Right lobe of liver (tissue), 6 donors: Measurements from ENCODE around the gene ADGRV1. TPM values are rescaled to one million over a fixed set of nuclear protein-coding genes. Genes with fewer than 3 reads are reported as not detected.

Source experiments
- ATAC-seq, 4 donors: fragments of 200-7000 bp; cut with Tn5 transposase; one replicate each; pipeline ENCODE4 v1.9.1; 2020; ENCODE audit warnings: mild to moderate bottlenecking in 4 of 4, moderate library complexity in 4 of 4
- DNase-seq, 3 donors: peaks; one replicate each; pipeline ENCODE4 v3.0.0-alpha.2; 2020
- H3K27ac ChIP-seq, 3 donors: fragments of 200-600 bp; one replicate each; pipeline ENCODE4 v1.8.0; 2022
- H3K27me3 ChIP-seq, 2 donors: fragments of 200-600 bp; one replicate each; pipeline ENCODE4 v1.8.0; 2022
- H3K36me3 ChIP-seq, 4 donors: fragments of 200-600 bp; sonication (generic) in 1 of 4; one replicate each; pipeline versions ENCODE4 v1.5.1 to v1.8.0; 2017 to 2022; ENCODE audit warnings: control low read depth in 1 of 4
- H3K4me1 ChIP-seq, 4 donors: fragments of 200-600 bp; sonication (generic) in 1 of 4; one replicate each; pipeline versions ENCODE4 v1.5.1 to v1.8.0; 2017 to 2022; ENCODE audit warnings: control low read depth in 1 of 4
- H3K4me3 ChIP-seq, 3 donors: fragments of 200-600 bp; one replicate each; pipeline ENCODE4 v1.8.0; 2022
- H3K9me3 ChIP-seq, 4 donors: fragments of 200-600 bp; sonication (generic) in 1 of 4; one replicate each; pipeline versions ENCODE4 v1.5.1 to v1.8.0; 2017 to 2022; ENCODE audit warnings: control low read depth in 1 of 4
- POLR2A ChIP-seq: fragments of 450-650 bp; IDR thresholded peaks from one replicate; pipeline ENCODE4 v1.6.1; 2017; ENCODE audit warnings: antibody characterized with exemption, mild to moderate bottlenecking
- WGBS: methylation state at CpG from one replicate; pipeline ENCODE4 v1.1.6; 2018; ENCODE audit warnings: low coverage, low lambda C conversion rate; ENCODE audit not compliant: insufficient coverage; ENCODE audit errors: missing lambda C conversion rate; 5-methylcytosine and 5-hydroxymethylcytosine counted together
- intact Hi-C, 2 donors: fragments of 100-400 bp; cut with DNase I; formaldehyde crosslinking; loops; one replicate each; pipeline versions ENCODE4 v1.11.2 to v1.14.1; 2022
- total RNA-seq, 6 experiments: library from RNA; depleted of rRNA in 2 of 6; stranded (reverse); fragments of >200 nt in 2 of 6; fragmentation: NEBNext Ultra II Directional in 3 of 6; extraction: Animal tissue kit (Norgen Biotek cat#: 25700) in 3 of 6; gene quantifications; one replicate each; pipeline versions ENCODE4 v1.1.0 to v1.2.4, GENCODE V29; 2016 to 2023
- TF ChIP-seq, protein P1 (sequence below), 4 donors: fragments of 200-600 bp in 3 of 4; fragments of 450-650 bp in 1 of 4; IDR thresholded peaks; one replicate each; pipeline versions ENCODE4 v1.5.1 to v1.8.0; 2016 to 2022; ENCODE audit warnings: antibody characterized with exemption in 4 of 4, mild to moderate bottlenecking in 2 of 4
- donor health status: DM: no; HTN: yes; CAD: no.
- donor health status: DM: no; HTN: no; CAD: no.
- donor health status: DM: no; HTN: no; CAD: no.
- donor health status: DM: no; HTN: yes; CAD: no.
- donor health status: DM: no; HTN: yes; CAD: no.

ADGRV1 gene
- total RNA-seq, 6 experiments from 2014 or later = 4.5 to 15.9 (median 7.4) TPM

DNA sequence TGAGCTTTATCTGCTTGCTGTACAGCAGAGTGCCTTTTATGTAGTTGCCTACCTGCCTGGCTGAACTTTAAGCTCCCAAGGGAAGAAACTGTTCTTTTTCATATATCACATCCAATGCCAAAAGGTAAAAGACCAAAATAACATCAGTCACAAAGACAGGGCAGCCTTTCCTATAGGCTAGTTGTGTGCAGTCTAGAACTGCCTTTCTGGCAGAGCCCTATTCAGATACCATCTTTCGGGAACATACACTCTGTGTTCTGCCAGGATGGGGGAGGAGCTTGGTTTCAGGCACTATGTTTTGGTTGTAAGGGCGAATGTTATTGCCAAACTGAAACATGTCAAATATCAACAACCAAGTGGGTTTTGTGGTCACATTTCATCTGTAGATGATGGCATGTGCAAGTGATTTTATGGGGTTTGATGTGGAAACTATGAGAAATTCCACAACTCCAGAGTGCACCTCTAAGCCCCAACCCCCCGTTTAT, 314.5 kb downstream of the ADGRV1 start:
- Histone ChIP-seq H3K4me1 (peaks cover 0 to 81% (median 16%) of the 10 kb centered on the region in 4 donors), H3K27ac (peak overlapping the region; percentile 74 to 87 (median 75)), H3K4me3 (no peak overlapping the region), H3K27me3 (no peaks in the 10 kb centered on the region), H3K36me3 (no peaks in the 10 kb centered on the region), H3K9me3 (no peaks in the 10 kb centered on the region)
- peak; percentile 73 to 93 (median 85) for ATAC-seq
- TF ChIP-seq, protein P1, sequence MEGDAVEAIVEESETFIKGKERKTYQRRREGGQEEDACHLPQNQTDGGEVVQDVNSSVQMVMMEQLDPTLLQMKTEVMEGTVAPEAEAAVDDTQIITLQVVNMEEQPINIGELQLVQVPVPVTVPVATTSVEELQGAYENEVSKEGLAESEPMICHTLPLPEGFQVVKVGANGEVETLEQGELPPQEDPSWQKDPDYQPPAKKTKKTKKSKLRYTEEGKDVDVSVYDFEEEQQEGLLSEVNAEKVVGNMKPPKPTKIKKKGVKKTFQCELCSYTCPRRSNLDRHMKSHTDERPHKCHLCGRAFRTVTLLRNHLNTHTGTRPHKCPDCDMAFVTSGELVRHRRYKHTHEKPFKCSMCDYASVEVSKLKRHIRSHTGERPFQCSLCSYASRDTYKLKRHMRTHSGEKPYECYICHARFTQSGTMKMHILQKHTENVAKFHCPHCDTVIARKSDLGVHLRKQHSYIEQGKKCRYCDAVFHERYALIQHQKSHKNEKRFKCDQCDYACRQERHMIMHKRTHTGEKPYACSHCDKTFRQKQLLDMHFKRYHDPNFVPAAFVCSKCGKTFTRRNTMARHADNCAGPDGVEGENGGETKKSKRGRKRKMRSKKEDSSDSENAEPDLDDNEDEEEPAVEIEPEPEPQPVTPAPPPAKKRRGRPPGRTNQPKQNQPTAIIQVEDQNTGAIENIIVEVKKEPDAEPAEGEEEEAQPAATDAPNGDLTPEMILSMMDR (IDR thresholded peaks at IDR 0.05) = no peak
- no peak for TF ChIP-seq POLR2A
- peak; percentile 28 to 85 (median 61) for DNase-seq
- intact Hi-C loops = no loop called here
- 24% methylated on average over 3 of the region's 3 CpGs for WGBS

- peaks cover 0 to 74% (median 16%) of the 10 kb centered on the region in 4 donors for H3K4me1 ChIP-seq
Observed at GRCh38 chr5:90874066-90874465, 315.5 kb downstream of the ADGRV1 start.

DNA sequence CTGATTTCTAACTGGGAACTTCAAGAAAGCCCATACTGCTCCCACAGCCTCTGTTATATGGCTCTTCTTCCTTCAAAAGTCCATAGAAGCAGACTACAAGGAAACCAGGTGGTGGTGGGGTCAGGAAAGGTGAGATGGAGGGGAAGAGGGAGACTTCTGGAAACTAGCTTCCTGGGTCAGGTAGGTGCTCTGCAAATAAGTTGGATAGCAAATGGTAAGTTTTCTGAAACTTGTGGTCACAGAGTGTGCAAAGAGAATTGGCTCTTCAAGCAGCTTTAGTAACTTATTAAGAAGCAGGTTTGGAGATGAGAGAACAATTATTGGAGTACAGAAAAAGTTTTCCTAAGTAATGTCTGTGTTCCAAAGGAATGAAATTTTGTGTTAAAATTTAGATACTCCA, 316.9 kb downstream of the ADGRV1 start:
- Histone ChIP-seq H3K9me3 (no peaks in the 10 kb centered on the region), H3K4me3 (no peak overlapping the region), H3K4me1 (peaks cover 0 to 68% (median 16%) of the 10 kb centered on the region in 4 donors), H3K27me3 (no peaks in the 10 kb centered on the region), H3K36me3 (no peaks in the 10 kb centered on the region), H3K27ac (peak overlapping the region in 2 of 3 donors; percentile 46 to 74)
- ATAC-seq = peak in 1 of 4 donors; percentile 3
- no peak for DNase-seq
- TF ChIP-seq, protein P1 (IDR thresholded peaks at IDR 0.05) = no peak
- no peak for TF ChIP-seq POLR2A
- intact Hi-C loops = no loop called here

More at GRCh38 chr5:90874066-90874465, 315.5 kb downstream of the ADGRV1 start:
- TF ChIP-seq POLR2A = no peak
- TF ChIP-seq, protein P1 (IDR thresholded peaks at IDR 0.05) = no peak
- 89% methylated on average over 5 of the region's 5 CpGs for WGBS
- H3K36me3 ChIP-seq = no peaks in the 10 kb centered on the region
- intact Hi-C loops = no loop called here
- no peaks in the 10 kb centered on the region for H3K27me3 ChIP-seq
- ATAC-seq (peak in 1 of 4 donors; percentile 3), DNase-seq (no peak)
- H3K9me3 ChIP-seq = no peaks in the 10 kb centered on the region
- H3K4me3 ChIP-seq = no peak overlapping the region
- peak overlapping the region; percentile 74 to 87 (median 75) for H3K27ac ChIP-seq

GRCh38 chr5:90876366-90876765, 317.8 kb downstream of the ADGRV1 start:
- H3K27ac ChIP-seq = peak overlapping the region in 2 of 3 donors; percentile 46 to 74
- H3K4me3 ChIP-seq = no peak overlapping the region
- ATAC-seq (peak in 3 of 4 donors; percentile 3 to 56 (median 28)), DNase-seq (no peak)
- H3K36me3 ChIP-seq = no peaks in the 10 kb centered on the region
- no peaks in the 10 kb centered on the region for H3K9me3 ChIP-seq
- TF ChIP-seq, protein P1 (IDR thresholded peaks at IDR 0.05) = no peak
- TF ChIP-seq POLR2A = no peak
- 32% methylated on average over 1 of the region's 1 CpG for whole genome bisulfite sequencing
- intact Hi-C loops = no loop called here
- H3K4me1 ChIP-seq = peaks cover 0 to 65% (median 13%) of the 10 kb centered on the region in 4 donors
- no peaks in the 10 kb centered on the region for H3K27me3 ChIP-seq
